HK-2 (cell line): ENCODE data around the gene ELOVL7.
"Not testable (repeated sequence)": the region's sequence is repeated elsewhere in the genome, so short reads cannot be mapped to it uniquely, and the experiment has no call there.

Experiments used
- DNase-seq: peaks from one replicate; pipeline ENCODE4 v3.0.0-alpha.2; 2018; ENCODE audit not compliant: unreplicated experiment

ELOVL7 gene

DNA sequence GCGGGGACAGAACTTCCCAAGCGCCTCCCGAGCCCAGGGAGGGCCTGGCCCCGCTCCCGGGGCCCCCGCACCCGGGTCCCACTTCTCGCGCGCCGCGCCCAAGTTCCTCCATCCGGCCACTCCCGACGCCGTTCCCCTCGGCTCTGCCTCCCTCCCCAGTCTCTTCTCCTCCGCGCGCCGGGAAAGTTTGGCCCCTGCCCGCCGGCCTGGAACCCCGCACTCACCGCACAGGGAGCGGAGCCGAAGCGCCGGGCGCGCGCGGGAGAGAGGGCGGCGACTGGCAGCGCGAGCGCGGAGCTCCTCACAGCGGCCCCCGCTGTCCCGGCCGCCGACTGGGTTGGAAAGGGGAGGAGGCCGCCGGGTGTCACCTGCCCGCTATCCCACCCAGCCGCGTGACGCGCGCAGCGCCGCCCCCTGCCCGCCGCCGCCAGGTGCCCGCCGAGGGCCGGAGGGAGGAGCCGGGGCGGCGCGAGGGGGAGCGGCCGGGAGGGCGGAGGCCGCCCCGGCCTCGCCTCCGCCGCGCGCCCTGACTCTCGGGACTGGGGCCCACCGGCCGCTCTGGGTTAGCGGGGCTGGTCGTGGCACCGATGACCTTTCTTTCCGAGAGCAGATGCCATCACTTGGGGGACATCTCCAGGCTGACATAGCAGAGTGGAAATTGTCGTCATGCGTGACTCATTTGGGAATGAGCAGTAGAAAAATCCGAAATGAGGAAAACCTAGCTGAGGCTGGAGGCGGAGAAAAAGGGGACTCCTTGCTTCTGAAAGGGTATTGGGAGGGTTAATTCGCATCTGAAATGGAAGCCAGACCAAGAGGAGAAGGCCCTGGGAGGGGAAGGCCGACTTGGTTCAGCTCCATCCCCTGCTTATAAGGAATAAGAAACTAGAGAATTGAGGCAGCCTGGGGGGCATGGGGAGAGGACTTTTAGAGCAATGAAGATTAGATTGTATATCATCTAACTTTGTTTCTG, at the start of gene ELOVL7:
TSS of gene ELOVL7 (minus strand) at position 334 of the 970 bp plus-strand sequence. CDS start 56,872 bp downstream, outside the sequence.
- peak; percentile 73 for DNase-seq

DNA sequence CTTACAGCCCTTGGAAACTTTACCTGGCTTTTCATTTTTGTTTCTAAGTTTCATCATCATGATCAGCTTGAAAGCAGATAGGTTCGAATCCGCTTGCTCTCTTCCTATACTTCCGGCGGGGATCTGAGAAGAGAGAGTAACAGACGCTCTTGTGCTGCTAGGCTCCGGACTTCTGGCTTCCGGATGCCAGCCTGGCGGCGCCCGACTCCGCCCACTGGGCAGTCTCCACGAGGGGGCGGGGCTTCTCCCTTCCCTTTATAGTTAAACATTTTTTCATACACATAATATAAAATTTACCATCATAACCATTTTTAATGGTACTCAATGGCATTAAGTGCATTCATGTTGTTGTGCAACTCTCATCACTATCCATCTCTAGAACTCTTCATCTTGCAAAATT, 49.5 kb upstream of the ELOVL7 start:
- DNase-seq, result no peak

DNA sequence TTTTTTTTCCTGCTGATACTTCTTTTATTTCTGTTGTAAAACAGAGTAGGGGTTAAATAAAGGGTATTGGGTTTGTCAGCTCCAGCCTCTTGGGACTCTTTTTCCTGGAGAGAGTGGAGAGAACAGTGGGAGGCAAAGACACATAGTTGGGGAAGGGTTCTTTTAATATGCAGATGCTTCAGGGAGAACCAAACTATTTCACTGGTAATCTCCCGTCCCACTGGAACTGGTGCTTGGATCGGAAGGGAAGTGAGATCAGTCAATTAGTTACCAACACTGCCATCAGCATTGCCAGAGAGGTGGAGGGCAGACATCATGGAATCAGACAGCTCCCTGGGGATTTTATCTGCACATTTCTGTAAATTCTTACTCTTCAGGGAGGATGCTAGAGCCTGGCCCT, 47.6 kb upstream of the ELOVL7 start:
- no peak for DNase-seq

DNA sequence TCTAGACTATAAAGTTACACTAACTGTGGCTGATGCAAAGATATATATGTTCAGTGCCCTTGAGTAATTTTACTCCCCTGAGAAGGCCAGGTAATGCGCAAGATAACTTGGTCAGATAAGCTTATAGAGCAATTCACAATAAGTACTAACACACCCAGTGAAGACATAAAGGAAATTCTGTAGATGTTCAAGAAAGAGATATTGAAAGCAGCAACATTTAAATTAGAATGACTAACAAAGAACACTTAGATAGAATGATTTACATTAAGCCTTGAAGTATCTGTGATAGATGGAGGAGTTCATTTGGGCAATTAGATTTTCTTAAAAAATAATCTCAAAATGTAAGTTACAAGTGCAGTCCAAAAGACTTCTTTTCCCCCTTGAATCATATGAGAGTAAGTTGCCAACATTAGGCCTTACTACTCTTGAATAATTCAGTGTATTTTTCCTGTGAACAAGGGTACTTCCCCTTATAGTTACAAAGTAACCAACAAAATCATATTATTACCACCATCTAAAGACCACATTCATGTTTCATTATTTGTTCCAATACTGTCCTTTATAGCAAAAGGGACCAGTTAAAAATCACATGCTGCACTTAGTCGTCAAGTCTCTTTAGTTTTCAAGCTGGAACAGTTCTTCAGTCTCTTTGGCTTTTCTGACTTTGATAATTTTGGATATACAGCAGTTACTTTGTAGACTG, 44.4 kb upstream of the ELOVL7 start:
- DNase-seq, result no peak

DNA sequence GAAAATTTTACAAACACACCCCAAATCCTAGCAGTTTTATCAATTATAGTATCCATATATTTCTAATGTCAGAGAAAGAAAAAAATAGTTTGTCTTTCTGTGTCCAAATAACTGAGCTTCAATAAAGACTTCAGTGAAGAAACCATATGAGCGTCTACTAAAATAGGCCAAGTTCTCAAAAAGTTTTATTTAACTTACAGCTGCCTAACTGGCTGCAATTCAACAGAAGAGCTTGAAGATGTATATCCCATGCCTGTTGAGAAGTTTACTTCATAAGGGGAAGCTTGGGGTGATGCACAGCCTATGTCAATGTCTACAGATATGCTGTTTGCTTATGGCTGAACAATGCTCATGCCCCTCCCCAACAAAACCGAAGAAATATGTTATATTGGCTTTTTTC, 43.7 kb upstream of the ELOVL7 start:
- no peak for DNase-seq

DNA sequence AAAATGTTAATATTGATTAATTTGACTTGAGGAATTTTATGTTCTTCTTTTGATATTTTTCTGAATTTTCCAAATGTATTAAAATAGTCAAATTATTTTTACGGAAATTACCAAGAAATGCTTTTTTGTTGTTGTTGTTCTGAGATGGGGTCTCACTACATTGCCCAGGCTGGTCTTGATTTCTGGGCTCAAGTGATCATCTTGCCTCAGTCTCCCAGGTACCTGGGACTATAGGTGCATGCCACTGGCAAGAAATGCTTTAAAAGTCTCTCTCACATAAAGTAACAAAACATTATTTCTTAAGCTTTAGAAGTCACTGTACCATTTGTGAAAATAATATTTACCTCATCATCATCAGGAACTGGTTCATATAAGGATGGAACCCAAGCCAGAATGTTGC, 43.0 kb upstream of the ELOVL7 start:
- DNase-seq, result no peak

DNA sequence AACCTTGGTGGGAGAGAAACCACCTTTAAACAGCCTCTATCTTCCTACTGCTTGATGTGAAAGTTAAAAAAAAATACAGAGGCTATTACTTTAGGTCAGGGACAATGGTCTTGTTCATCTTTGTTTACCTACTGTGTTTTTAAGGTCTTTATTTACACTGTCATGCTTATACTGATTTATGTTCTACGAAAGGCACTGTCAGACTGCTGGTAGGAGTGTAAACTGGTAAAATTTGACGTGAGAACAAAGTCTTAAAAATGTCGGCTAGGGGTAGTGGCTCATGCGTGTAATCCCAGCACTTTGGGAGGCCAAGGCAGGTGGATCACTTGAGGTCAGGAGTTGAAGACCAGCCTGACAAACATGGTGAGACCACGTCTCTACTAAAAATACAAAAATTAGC, 42.1 kb upstream of the ELOVL7 start:
- DNase-seq, result no peak

DNA sequence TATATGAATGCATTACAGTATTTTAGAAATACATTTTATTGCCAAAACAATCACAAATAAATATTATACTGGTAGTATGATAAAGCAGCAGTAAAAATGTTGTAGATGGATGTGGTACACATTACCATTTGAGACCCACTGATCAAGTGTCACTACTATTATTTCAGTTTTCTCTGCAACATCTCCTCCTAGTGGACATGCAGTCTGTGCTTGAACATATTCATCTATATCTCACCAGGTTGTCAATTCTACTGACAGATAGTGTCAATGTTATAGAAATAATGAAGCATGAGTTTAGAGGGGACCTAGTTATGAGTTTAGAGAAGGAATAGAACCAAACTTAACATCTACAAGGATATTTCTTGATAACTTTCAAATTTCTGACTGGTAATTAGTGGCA, 39.2 kb upstream of the ELOVL7 start:
- DNase-seq, result no peak

DNA sequence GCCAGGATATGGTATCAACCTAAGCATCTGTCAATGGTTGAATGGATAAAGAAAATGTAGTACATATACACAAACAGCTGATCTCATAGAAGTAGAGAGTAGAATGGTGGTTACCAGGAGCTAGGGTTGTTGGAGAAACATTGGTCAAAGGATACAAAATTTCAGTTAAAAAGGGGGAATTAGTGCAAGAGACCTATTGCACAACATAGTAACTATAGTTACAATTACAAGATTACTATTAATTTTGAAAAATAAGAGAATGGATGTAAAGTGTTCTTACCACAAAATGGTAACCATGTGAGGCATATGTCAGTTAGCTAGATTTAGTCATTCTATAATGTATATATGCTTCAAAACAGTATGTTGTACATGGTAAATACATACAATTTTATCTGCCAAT, 28.8 kb upstream of the ELOVL7 start:
- no peak for DNase-seq

DNA sequence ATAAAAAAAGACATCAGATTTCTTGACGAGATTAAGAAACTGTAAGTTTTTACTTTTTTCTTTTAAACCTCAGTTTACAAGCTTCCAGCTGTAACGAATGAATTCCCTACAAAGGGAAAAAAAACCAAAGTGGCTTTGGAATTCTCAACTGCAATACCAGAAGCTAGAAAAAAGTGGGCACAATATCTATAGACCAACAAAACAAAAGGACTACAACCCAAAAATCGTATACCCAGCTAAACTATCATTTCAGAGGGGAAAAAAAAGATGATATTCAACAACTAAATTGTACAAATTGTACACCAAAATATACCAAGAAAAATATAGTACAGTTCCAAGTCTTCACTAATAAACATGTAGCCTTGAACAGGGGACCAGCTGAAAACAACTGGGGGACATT, 26.8 kb upstream of the ELOVL7 start:
- no peak for DNase-seq

DNA sequence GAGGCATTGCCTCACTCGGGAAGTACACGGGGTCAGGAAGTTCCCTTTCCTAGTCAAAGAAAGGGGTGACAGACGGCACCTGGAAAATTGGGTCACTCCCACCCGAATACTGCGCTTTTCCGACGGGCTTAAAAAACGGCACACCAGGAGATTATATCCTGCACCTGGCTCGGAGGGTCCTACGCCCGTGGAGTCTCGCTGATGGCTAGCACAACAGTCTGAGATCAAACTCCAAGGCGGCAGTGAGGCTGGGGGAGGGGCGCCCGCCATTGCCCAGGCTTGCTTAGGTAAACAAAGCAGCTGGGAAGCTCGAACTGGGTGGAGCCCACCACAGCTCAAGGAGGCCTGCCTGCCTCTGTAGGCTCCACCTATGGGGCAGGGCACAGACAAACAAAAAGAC, 16.5 kb upstream of the ELOVL7 start:
- DNase-seq, result not testable (repeated sequence)

DNA sequence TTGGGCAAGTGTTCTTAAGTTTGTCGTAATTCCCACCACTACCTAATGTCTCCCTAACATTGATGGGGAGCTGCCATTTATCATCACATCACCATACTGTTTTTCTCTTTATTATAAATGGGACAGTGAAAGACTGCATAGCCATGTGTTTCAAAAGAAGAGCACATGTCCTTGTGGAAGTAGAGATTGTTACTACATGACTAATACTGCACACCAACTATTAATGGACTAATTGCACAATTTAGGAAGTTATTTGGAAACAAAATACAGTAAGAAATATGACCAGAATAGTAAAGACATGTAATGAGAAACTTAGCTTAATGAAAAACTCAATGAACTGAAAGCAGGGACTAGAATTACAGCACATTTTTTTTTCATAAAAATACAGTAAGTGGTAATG, 12.0 kb upstream of the ELOVL7 start:
- DNase-seq, result no peak

DNA sequence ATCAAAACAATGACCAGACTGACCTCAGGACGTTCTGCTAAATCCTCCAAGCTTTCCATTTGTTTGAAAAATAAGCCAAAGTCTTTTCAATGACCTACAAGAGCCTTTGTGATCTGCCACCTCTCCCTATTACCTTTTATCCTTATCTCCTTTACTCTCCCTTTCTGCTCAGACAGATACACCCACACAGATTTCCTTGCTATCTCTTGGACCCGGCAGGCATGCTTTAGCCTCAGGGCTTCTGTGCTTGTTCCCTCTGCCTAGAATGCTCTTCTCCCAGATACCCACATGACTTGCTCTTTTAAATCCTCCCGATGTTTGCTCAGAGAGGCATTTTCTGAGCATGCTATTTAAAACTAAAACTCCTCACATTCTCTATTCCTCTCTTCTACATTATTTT, 8.9 kb upstream of the ELOVL7 start:
- no peak for DNase-seq

DNA sequence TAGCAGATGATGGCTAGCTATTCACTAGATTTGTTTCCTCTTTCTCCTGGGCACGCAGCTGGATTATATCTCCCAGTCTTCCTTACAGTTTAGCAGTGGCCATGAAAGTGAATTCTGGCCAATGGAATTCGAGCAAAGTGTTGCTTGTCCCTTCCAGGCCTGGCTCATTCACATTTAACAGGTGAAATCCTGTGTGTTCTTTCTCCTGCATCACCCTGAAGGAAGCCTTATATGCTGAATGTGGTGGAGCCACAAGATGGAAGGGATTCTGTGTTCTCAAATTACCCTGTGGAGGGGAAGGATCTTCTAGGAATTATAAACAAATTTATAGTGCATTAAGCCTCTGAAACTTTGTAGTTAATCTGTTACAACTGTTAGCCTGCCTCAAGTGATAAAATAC, 8.2 kb upstream of the ELOVL7 start:
- no peak for DNase-seq

DNA sequence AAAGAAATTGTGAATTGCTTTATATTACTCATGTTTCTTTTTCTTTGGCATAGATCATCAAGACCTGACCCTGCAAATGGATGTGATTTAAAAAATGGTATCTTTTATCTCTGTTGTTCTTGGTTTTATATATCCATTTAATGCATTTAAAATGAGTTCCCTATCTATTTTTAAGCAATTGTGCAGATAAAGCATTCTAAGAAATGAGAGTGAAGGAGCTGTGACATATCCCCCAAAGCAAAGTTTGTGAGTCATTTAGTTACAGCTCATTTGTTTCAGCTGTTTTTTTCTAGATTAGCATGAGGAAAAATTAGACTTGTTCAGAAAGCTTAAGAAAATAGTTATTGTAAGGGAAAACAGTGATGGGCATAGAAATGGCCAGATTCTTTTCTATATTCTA, 7.6 kb upstream of the ELOVL7 start:
- DNase-seq, result no peak

DNA sequence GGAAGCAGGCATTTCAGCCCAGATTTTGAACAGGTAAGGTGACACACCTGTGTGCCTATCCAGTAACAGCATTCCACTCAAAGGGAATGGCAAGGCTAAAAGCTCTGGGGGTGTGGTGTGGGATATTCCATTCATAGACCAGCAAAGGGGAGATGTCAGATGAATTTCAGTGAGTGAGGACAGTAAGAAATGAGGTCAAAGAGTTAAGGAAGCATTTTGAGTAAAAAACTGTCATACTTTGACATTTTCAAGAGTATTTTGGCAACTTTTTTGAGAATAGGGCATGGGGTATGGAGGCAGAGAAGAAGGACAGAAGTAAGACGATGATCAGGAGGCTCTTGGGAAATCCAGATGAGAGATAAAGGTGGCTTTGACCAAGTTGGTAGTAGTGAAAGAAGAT, 2.2 kb upstream of the ELOVL7 start:
- DNase-seq, result no peak

DNA sequence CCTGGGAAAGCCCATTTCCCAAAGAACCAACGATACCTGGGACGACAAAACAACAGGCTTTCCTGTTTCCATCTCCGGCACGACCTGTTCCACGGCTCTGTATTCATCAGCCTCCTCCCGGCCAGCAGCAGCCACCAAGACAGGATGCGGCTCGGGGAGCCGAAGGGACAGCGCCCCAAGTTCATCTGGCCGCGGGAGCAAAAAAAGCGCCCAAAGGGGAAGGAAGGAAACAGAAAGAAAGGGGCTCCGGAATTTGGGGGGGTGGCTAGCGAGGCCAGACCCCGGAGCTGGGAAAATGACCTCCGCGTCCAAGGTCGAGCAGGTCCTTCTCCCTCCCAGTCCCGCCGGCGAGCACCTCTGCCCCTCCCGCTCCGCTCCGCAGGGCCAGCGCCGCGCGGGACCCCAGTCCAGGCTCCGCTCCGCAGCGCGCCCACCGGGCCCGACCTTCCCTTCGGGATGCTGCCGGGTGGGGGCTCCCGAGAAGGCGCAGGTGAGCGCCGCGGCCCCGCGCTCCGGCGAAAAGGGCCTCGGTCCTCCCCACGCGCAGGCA, 608 bp downstream of the ELOVL7 start:
- DNase-seq, result peak; percentile 7

DNA sequence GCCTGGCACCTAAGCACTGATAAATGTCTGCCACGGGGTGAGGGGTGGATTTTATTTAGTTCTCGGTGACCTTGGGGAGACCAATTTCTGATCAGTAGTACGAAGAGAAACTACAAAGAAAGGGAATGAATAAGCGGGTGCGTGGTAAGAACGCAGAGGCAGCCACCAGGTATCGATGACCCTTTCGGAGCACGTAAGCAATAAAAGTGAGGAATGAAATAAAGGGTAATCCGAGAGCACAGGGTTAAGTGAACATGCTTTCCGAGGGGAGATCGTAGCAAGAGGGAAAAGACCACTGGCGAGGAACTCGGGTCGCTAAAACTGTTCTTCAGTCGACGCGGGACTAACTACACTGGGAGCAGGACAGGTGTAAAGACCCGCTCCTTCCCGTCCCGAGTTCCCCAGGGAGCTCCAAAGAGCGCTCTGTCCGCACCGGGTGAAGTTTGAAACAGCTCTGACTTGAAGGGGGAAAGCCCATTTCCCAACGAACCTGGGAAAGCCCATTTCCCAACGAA, 1.1 kb downstream of the ELOVL7 start:
- DNase-seq, result no peak

DNA sequence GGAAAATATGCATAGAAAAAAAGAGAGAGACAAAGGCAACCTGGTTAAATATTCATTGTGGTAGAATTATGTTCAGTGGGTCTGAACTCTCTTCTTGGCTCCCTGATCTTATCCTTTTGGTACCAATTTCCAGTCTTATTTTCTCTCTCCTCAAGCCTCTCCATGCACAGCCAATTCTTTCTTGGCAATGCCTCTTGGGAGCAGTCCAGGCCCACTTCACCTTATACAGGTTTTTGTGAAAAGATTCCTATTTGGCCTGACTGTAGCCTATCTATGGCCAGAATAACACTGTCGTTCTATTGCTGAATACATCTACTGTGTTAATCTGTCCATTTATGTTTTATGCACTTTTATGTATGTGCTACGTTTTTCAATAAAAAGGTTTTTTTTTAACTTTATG, 2.7 kb downstream of the ELOVL7 start:
- DNase-seq, result no peak

DNA sequence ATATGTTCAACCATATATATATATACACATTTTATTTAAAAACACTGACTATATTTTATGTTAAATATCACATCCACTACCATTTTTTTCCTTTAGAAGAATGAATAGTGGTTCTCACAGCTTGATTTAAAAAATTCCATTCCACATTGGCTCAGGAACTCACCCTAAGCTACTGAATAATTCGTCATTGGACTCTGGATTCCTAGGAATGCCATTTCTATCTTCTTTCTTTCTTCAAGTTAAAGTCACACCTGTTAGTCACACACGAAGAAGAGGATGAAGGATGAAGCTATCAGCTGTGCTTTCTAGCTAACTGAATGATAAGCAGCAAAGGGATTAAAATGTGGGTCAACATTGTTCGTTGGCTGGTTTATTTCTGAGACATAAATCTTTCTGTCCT, 7.9 kb downstream of the ELOVL7 start:
- no peak for DNase-seq

DNA sequence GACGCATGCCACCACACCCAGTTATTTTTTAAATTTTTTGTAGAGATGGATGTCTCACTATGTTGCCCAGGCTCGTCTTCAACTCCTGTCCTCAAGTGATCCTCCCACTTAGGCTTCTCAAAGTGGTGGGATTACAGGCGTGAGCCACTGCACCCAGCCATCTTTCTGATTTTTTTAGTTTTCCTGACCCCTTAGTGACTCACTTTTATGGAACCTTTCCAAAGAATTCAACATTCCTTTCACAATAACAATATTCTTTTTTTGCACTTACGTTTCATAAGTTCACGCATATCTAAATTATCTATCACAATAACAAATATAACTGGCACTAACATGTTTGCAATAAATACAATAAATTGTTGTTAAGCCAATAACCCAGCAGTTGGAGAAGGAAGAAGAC, 8.5 kb downstream of the ELOVL7 start:
- no peak for DNase-seq

DNA sequence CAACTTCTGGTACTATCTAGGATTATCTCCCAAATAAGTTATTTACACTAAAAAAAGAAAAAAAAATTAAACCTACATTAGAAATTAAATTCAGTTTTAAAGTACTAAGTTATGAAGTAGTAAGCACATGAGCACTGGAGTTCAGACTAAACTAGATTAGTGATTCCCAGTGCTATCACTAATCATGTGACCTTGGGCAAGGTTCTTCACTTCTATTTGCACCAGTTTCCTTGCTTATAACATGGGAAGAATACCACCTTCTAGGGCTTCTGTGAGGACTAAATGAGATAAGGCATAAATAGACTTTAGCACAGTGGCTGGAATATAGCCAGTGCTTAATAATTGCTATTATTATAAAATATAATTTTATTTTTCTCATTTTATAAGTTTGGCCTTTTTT, 10.5 kb downstream of the ELOVL7 start:
- DNase-seq, result no peak
